Pulmonary artery endothelial cell (primary cell): ENCODE data around the gene PALS1. TPM values are rescaled to one million over a fixed set of nuclear protein-coding genes. Genes with fewer than 3 reads are reported as not detected.

Experiments
- DNase-seq: peaks from one replicate; pipeline ENCODE4 v3.0.0-alpha.2; 2011; ENCODE audit warnings: low read depth, low spot score
- total RNA-seq: library from RNA; depleted of rRNA; stranded (reverse); fragments of >200 nt; gene quantifications from 2 replicates; pipeline ENCODE4 v1.2.3, GENCODE V29; 2014

Gene PALS1
- total RNA-seq: 23.9 and 32.2 TPM in 2 replicates

GRCh38 chr14:67241411-67242167, at the start of gene PALS1:
Gene PALS1 (plus strand): TSS chr14:67241435. CDS start chr14:67279171, 37,736 bp downstream.
- DNase-seq: peak; percentile 35

- DNase-seq: no peak
These were observed 49.4 kb upstream of the PALS1 start for GRCh38 chr14:67191768-67192290.

GRCh38 chr14:67192366-67192765, 48.9 kb upstream of the PALS1 start:
- DNase-seq: no peak

- DNase-seq: no peak
These were observed 46.0 kb upstream of the PALS1 start for GRCh38 chr14:67195279-67195678.

GRCh38 chr14:67199016-67199415, 42.2 kb upstream of the PALS1 start:
- DNase-seq: no peak

- DNase-seq: no peak
These were observed 33.4 kb upstream of the PALS1 start for GRCh38 chr14:67207810-67208209.

- DNase-seq: no peak
These were observed 23.1 kb upstream of the PALS1 start for GRCh38 chr14:67218126-67218525.

GRCh38 chr14:67221248-67221981, 19.8 kb upstream of the PALS1 start:
- DNase-seq: no peak

GRCh38 chr14:67221982-67222328, 19.3 kb upstream of the PALS1 start:
- no peak for DNase-seq

- no peak for DNase-seq
These were observed 15.7 kb upstream of the PALS1 start for GRCh38 chr14:67225523-67225922.

GRCh38 chr14:67228325-67228984, 12.8 kb upstream of the PALS1 start:
- DNase-seq: no peak

GRCh38 chr14:67232066-67232465, 9.2 kb upstream of the PALS1 start:
- no peak for DNase-seq

GRCh38 chr14:67232621-67233020, 8.6 kb upstream of the PALS1 start:
- no peak for DNase-seq

GRCh38 chr14:67237591-67237990, 3.6 kb upstream of the PALS1 start:
- DNase-seq: no peak

GRCh38 chr14:67239582-67239981, 1.7 kb upstream of the PALS1 start:
- no peak for DNase-seq

GRCh38 chr14:67240168-67240932, 885 bp upstream of the PALS1 start:
- DNase-seq: no peak

GRCh38 chr14:67240978-67241410, 241 bp upstream of the PALS1 start:
- peak; percentile 83 for DNase-seq

GRCh38 chr14:67242168-67242420, 859 bp downstream of the PALS1 start:
- DNase-seq: no peak

GRCh38 chr14:67245104-67245503, 3.9 kb downstream of the PALS1 start:
- no peak for DNase-seq

GRCh38 chr14:67251573-67252226, 10.5 kb downstream of the PALS1 start:
- no peak for DNase-seq

- DNase-seq: no peak
These were observed 11.9 kb downstream of the PALS1 start for GRCh38 chr14:67253076-67253635.
